GM13976 (cell line): ENCODE results near the gene SPIRE1.

Source experiments
- DNase-seq: peaks from one replicate; pipeline ENCODE4 v3.0.0; 2012; ENCODE audit warnings: low spot score
- in situ Hi-C: fragments of 300-500 bp; cut with MboI; formaldehyde crosslinking; loops from one replicate; pipeline ENCODE4 v1.12.0; 2022; ENCODE audit warnings: low sequenced_read_pairs, mixed read lengths, inconsistent platforms; ENCODE audit not compliant: unreplicated experiment
- TF ChIP-seq, protein P1 (sequence below): IDR thresholded peaks from 2 replicates; pipeline ENCODE4 v1.5.1; 2012; ENCODE audit warnings: borderline replicate concordance, mild to moderate bottlenecking; ENCODE audit not compliant: insufficient read depth; ENCODE audit errors: extremely low read depth, missing control alignments, control extremely low read depth

The SPIRE1 gene

DNA sequence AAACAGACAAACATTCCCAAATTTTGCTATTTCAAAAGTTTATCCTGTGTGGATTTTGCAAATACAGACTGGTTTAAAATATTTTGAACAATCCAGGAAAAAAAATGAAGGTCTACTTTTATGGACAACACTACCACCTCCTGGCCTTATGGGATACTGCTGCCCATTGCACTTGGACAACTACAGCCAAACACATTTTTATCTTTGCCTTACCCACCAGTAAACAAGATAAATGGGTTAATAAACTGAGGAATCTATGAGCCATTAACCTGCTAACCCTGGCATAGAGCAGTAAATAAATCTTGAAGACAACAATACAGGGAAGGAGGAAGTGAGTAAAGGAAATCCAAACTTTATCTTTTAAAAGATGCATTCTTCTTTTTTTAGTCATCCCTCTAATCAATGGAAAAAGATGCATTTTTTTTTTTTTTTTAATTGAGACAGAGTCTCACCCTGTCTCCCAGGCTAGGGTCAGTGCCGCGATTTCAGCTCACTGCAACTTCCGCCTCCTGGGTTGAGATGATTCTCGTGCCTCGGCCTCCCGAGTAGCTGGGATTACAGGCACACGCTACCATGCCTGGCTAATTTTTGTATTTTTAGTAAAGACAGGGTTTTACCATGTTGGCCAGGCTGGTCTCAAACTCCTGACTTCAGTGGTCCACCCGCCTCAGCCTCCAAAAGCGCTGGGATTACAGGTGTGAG lies 2.1 kb upstream of the SPIRE1 start:
- peak; percentile 73 for DNase-seq
- TF ChIP-seq, protein P1, sequence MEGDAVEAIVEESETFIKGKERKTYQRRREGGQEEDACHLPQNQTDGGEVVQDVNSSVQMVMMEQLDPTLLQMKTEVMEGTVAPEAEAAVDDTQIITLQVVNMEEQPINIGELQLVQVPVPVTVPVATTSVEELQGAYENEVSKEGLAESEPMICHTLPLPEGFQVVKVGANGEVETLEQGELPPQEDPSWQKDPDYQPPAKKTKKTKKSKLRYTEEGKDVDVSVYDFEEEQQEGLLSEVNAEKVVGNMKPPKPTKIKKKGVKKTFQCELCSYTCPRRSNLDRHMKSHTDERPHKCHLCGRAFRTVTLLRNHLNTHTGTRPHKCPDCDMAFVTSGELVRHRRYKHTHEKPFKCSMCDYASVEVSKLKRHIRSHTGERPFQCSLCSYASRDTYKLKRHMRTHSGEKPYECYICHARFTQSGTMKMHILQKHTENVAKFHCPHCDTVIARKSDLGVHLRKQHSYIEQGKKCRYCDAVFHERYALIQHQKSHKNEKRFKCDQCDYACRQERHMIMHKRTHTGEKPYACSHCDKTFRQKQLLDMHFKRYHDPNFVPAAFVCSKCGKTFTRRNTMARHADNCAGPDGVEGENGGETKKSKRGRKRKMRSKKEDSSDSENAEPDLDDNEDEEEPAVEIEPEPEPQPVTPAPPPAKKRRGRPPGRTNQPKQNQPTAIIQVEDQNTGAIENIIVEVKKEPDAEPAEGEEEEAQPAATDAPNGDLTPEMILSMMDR: peak; percentile 70
- in situ Hi-C loops: loop anchor here (10.0 kb wide), 1 partner anchor 265 kb away; no protein-coding TSS in a partner anchor

DNA sequence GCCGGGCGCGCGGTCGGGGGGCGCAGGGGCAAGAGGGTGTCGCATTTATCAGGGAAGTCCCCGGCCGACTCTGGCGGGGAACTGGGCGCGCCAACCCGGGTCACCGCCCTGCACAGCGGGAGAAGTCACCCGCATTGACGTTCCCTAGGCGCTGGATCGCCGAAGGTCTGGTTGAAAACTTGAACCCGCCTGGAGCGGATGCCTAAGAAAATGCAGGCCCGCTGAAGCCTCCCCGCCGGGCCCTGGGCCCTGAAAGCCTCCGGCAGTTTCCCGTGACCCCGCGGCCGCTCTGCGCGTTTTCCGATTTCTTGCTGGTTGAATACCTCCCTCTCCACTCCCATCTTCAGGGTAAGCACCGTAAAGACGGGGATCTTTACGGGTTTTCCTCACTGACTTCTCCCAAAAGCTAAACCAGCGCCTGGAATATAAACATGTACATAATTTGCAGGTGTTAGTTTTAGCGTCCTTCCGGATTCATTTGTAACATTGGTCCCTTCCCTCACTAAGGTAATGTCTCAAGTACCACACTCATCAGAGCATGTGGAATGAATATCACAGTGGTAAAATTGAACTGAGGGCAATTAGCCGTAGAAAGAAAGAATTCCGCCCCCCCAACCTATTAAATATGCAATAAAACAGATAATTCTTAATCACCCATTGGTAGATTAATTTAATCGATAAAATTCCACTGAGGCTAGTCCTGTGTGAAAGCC lies 675 bp upstream of the SPIRE1 start:
- in situ Hi-C loops: loop anchor here (10.0 kb wide), 1 partner anchor 264 kb away; no protein-coding TSS in a partner anchor
- TF ChIP-seq, protein P1: no peak
- DNase-seq: no peak

GRCh38 chr18:12656938-12657683 lies 796 bp downstream of the SPIRE1 start:
- peak; percentile 64 for DNase-seq
- in situ Hi-C loops: loop anchor here (10.0 kb wide), 1 partner anchor 262 kb away; no protein-coding TSS in a partner anchor
- TF ChIP-seq, protein P1: no peak

DNA sequence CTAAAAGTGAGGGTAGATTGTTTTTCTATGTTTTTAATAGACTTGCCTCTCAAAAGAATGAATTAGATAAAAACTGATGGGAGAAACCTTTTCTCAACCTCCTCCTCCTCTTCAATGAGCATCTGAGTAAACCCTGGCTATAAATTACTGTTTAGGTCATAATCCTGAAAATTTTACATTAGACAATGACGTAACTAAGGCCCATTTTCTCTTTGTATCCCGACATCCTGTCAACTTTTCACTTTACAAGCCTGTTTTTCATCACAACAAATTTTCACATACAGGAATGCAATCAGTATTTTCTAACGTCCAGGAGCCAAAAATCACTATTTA lies 1.3 kb downstream of the SPIRE1 start:
- in situ Hi-C loops: loop anchor here (10.0 kb wide), 1 partner anchor 262 kb away; no protein-coding TSS in a partner anchor
- DNase-seq: peak; percentile 21
- TF ChIP-seq, protein P1: no peak

- in situ Hi-C loops: loop anchor here (10.0 kb wide), 1 partner anchor 260 kb away; no protein-coding TSS in a partner anchor
- no peak for DNase-seq
- TF ChIP-seq, protein P1: no peak
These were observed 2.9 kb downstream of the SPIRE1 start for GRCh38 chr18:12654971-12655370.

DNA sequence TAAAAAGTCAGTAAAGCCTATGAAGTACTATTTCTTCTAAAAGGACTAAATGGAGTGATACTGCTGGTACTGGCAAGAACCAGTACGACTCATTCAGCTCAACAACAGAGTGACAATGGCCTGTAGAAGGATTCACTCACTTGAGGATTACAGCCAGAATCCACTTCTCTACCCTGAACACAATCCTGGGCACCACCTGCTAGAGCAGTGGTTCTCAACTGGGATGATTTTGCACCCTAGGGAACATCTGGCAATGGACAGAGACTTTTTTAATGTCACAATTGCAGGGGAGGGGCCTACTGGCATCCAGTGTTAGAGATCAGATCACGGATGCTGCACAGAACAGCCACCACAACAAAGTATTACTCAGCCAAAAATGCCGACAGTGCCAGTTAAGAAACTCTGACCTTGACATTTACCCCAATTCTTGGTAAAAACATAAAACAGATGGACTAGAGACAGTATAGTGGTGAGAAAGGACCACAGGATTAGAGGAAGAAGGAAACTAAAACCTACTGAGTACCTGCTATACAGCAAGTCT lies 5.0 kb downstream of the SPIRE1 start:
- DNase-seq: no peak
- TF ChIP-seq, protein P1: no peak
- in situ Hi-C loops: loop anchor here (10.0 kb wide), 1 partner anchor 258 kb away; no protein-coding TSS in a partner anchor
